SK-N-SH (cell line): ENCODE data around the gene CDH16.

Source experiments
- CTCF ChIP-seq: fragments of 200-600 bp; sonication (generic); IDR thresholded peaks from 2 replicates; pipeline ENCODE4 v1.6.1; 2017; ENCODE audit warnings: antibody characterized with exemption, mild to moderate bottlenecking, moderate library complexity
- EZH2phosphoT487 ChIP-seq: fragments of 200-600 bp; sonication (generic); IDR thresholded peaks from 2 replicates; pipeline ENCODE4 v1.6.1; 2017; ENCODE audit warnings: low read depth, mixed run types, mild to moderate bottlenecking, antibody characterized with exemption, moderate library complexity, borderline replicate concordance
- NFIC ChIP-seq: IDR thresholded peaks from 2 replicates; pipeline ENCODE4 v1.4.0; 2012; ENCODE audit warnings: borderline replicate concordance
- NRF1 ChIP-seq: IDR thresholded peaks from 2 replicates; pipeline ENCODE4 v1.6.1; 2012; ENCODE audit warnings: low read depth, mild to moderate bottlenecking, low read length
- PBX3 ChIP-seq: IDR thresholded peaks from 2 replicates; pipeline ENCODE4; 2012
- POLR2AphosphoS5 ChIP-seq: IDR thresholded peaks from 2 replicates; pipeline ENCODE4 v1.6.1; 2012; ENCODE audit warnings: low read depth, low read length
- RAD21 ChIP-seq: IDR thresholded peaks from 2 replicates; pipeline ENCODE4 v1.6.1; 2012; ENCODE audit warnings: mild to moderate bottlenecking, low read length
- RCOR1 ChIP-seq: fragments of 150-350 bp; IDR thresholded peaks from 2 replicates; pipeline ENCODE4 v1.6.1; 2017; ENCODE audit warnings: antibody characterized with exemption, low read length
- TCF12 ChIP-seq: IDR thresholded peaks from 2 replicates; pipeline ENCODE4 v1.4.0; 2012
- TEAD4 ChIP-seq: IDR thresholded peaks from 2 replicates; pipeline ENCODE4 v1.4.0; 2012; ENCODE audit warnings: mild to moderate bottlenecking, borderline replicate concordance; ENCODE audit not compliant: insufficient read depth
- YY1 ChIP-seq: IDR thresholded peaks from 2 replicates; pipeline ENCODE4 v1.4.0; 2012; ENCODE audit warnings: low read depth, mild to moderate bottlenecking
- TF ChIP-seq, protein P1 (sequence below): IDR thresholded peaks from 2 replicates; pipeline ENCODE4 v1.4.0; 2012; ENCODE audit warnings: low read depth, borderline replicate concordance
- TF ChIP-seq, protein P2 (sequence below): fragments of 150-350 bp; IDR thresholded peaks from 2 replicates; pipeline ENCODE4 v1.6.1; 2017; ENCODE audit warnings: antibody characterized with exemption, low read length, low read depth, borderline replicate concordance
- TF ChIP-seq, protein P3 (sequence below): IDR thresholded peaks from 2 replicates; pipeline ENCODE4 v1.6.1; 2012; ENCODE audit warnings: mild to moderate bottlenecking, low read depth, low read length, moderate library complexity

GRCh38 chr16:66935314-66936011 lies 16.8 kb upstream of the CDH16 start, which contains the start of gene CES2:
- TF ChIP-seq CTCF (no peak), POLR2AphosphoS5 (no peak), RCOR1 (no peak), TEAD4 (no peak), TCF12 (no peak), NRF1 (no peak), YY1 (no peak), PBX3 (no peak), EZH2phosphoT487 (no peak), RAD21 (no peak), NFIC (no peak)
- TF ChIP-seq, protein P1, sequence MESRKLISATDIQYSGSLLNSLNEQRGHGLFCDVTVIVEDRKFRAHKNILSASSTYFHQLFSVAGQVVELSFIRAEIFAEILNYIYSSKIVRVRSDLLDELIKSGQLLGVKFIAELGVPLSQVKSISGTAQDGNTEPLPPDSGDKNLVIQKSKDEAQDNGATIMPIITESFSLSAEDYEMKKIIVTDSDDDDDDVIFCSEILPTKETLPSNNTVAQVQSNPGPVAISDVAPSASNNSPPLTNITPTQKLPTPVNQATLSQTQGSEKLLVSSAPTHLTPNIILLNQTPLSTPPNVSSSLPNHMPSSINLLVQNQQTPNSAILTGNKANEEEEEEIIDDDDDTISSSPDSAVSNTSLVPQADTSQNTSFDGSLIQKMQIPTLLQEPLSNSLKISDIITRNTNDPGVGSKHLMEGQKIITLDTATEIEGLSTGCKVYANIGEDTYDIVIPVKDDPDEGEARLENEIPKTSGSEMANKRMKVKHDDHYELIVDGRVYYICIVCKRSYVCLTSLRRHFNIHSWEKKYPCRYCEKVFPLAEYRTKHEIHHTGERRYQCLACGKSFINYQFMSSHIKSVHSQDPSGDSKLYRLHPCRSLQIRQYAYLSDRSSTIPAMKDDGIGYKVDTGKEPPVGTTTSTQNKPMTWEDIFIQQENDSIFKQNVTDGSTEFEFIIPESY = no peak
- TF ChIP-seq, protein P2, sequence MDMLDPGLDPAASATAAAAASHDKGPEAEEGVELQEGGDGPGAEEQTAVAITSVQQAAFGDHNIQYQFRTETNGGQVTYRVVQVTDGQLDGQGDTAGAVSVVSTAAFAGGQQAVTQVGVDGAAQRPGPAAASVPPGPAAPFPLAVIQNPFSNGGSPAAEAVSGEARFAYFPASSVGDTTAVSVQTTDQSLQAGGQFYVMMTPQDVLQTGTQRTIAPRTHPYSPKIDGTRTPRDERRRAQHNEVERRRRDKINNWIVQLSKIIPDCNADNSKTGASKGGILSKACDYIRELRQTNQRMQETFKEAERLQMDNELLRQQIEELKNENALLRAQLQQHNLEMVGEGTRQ = no peak
- TF ChIP-seq, protein P3, sequence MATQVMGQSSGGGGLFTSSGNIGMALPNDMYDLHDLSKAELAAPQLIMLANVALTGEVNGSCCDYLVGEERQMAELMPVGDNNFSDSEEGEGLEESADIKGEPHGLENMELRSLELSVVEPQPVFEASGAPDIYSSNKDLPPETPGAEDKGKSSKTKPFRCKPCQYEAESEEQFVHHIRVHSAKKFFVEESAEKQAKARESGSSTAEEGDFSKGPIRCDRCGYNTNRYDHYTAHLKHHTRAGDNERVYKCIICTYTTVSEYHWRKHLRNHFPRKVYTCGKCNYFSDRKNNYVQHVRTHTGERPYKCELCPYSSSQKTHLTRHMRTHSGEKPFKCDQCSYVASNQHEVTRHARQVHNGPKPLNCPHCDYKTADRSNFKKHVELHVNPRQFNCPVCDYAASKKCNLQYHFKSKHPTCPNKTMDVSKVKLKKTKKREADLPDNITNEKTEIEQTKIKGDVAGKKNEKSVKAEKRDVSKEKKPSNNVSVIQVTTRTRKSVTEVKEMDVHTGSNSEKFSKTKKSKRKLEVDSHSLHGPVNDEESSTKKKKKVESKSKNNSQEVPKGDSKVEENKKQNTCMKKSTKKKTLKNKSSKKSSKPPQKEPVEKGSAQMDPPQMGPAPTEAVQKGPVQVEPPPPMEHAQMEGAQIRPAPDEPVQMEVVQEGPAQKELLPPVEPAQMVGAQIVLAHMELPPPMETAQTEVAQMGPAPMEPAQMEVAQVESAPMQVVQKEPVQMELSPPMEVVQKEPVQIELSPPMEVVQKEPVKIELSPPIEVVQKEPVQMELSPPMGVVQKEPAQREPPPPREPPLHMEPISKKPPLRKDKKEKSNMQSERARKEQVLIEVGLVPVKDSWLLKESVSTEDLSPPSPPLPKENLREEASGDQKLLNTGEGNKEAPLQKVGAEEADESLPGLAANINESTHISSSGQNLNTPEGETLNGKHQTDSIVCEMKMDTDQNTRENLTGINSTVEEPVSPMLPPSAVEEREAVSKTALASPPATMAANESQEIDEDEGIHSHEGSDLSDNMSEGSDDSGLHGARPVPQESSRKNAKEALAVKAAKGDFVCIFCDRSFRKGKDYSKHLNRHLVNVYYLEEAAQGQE = no peak
